GM12891 (cell line): ENCODE data around the gene ITPA.

Source experiments
- DNase-seq: peaks from one replicate; pipeline ENCODE4 v3.0.0; 2011; ENCODE audit warnings: low spot score; ENCODE audit not compliant: insufficient read length
- FAIRE-seq: peaks from 2 replicates; lab custom pipeline; 2011; peaks lifted over from hg19 to GRCh38; lab: Jason Lieb, UNC
- PAX5 ChIP-seq: IDR thresholded peaks from 2 replicates; pipeline ENCODE4 v1.6.1; 2011; ENCODE audit warnings: low read length, moderate library complexity, mild to moderate bottlenecking; ENCODE audit not compliant: insufficient read depth, severe bottlenecking
- POLR2A ChIP-seq: IDR thresholded peaks from 2 replicates; pipeline ENCODE4 v1.6.1; 2011; ENCODE audit warnings: low read depth, low read length, control low read depth
- POLR2AphosphoS5 ChIP-seq: IDR thresholded peaks from 2 replicates; pipeline ENCODE4 v1.6.1; 2011; ENCODE audit warnings: low read depth, low read length, control low read depth
- POU2F2 ChIP-seq: IDR thresholded peaks from 2 replicates; pipeline ENCODE4 v1.6.1; 2011; ENCODE audit warnings: low read depth, mild to moderate bottlenecking, control low read depth, low read length, moderate library complexity
- SPI1 ChIP-seq: IDR thresholded peaks from 2 replicates; pipeline ENCODE4 v1.6.1; 2011; ENCODE audit warnings: low read depth, low read length, control low read depth
- TAF1 ChIP-seq: IDR thresholded peaks from 2 replicates; pipeline ENCODE4 v1.6.1; 2011; ENCODE audit warnings: low read depth, low read length, control low read depth

ITPA gene

DNA sequence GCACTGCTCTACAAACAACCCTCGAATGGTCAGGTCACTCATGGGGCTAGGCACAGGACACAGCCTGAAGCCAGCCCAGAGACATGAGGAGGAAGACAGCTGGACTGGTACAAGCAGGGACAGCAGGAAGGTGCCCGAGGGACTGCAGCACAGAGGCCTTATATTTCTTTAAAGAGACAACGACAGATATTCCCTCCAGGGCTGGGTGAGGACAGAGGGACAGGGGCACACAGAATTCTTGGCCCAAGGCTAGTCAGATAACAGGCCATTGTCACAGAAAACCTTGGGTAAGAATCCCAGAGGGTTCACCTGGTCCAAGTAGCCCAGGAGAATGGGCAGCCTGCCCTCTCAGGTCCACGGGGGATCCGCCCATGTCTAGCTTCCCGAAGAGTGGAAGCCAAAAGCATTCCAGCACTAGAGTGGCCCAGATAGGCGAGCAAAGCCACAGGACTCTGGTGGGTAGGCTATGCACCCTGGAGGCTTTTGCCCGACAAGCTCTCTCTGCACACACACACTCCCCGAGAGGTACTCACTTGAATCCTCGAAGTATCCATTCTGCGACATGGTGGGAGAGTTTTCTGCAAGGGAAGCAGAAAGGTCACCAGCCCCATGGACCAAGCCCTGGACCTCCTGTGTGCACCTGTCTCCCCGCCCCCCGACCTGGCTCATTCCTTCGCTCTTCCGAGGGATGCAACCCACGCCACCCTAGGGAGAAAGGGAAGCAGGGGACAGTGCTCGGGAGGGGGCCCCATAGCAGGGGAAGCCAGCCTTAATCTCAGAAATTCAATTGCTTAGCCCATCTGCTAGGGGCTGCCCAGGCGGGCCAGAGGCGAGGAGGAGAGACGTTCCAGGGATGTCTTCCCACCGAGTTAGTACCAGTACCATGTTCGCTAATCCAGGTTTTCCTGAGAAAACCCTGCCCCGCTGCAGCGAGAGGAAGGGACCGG, 28.0 kb downstream of the ITPA start:
- FAIRE-seq: no peak
- DNase-seq: no peak
- TF ChIP-seq TAF1: no peak
- TF ChIP-seq POLR2AphosphoS5: no peak
- no peak for TF ChIP-seq POU2F2
- no peak for TF ChIP-seq POLR2A
- TF ChIP-seq PAX5: no peak
- no peak for TF ChIP-seq SPI1

GRCh38 chr20:3237958-3238615, 28.8 kb downstream of the ITPA start:
- no peak for TF ChIP-seq PAX5
- no peak for TF ChIP-seq TAF1
- TF ChIP-seq SPI1: no peak
- no peak for TF ChIP-seq POLR2A
- TF ChIP-seq POLR2AphosphoS5: no peak
- no peak for TF ChIP-seq POU2F2
- DNase-seq (no peak), FAIRE-seq (no peak)

- DNase-seq (peak; percentile 84), FAIRE-seq (no peak)
- TF ChIP-seq TAF1: no peak
- no peak for TF ChIP-seq POLR2A
- no peak for TF ChIP-seq SPI1
- TF ChIP-seq POLR2AphosphoS5: no peak
- no peak for TF ChIP-seq POU2F2
- no peak for TF ChIP-seq PAX5
Measured at GRCh38 chr20:3238616-3239025, 29.3 kb downstream of the ITPA start.

GRCh38 chr20:3239026-3239866, 29.9 kb downstream of the ITPA start, which contains the start of gene SLC4A11:
TSS of gene SLC4A11 (minus strand) at chr20:3239190. CDS start at chr20:3239137, 53 bp downstream.
- TF ChIP-seq PAX5 (no peak), POLR2A (no peak), POLR2AphosphoS5 (no peak), TAF1 (no peak), SPI1 (no peak), POU2F2 (no peak)
- peak; percentile 91 for DNase-seq
- FAIRE-seq: peak; percentile 64

DNA sequence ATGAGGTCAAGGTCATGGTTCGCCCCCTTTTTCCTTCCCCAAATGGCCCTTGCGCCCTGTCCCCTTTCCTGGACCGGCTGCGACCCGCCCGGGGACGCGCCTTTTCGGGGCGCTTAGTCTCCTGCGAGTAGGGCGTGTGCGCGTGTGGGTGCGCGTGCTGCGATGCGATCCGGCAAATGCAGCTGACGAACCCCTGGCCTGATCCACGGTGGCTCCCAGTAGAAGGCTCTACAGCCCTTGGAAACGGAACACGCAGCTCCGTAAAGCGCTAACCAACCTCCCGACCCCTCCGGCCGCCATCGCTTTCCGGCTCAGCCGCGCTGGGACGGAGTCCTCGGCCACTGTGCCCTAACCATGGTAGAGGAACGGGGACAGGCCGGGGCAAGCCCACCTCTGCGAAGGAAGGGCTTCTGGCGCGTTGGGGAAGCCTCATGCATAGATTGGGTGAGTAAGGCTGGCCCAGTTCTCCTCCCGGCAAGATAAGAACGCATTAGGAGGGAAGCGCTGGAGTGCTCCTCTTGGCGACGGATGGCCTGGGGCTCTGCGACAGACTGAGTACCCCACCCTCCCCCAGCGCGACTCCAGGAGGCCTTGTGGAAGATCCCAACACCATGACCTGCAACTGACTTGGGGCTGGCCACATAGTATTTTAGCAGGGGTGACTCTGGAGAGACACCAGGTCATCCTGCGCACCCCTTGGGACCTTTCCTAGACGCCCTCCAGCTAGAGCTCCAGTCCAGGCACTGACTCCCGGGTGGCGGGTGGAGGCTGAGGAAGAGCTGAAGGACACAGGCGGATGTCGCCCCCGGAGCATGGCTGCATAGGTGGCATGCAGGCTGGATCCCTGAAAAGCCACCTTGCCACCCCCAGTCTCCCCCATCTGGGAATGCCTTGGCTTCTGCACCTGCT, 30.8 kb downstream of the ITPA start:
- DNase-seq (no peak), FAIRE-seq (no peak)
- TF ChIP-seq TAF1 (no peak), POLR2A (no peak), SPI1 (no peak), POLR2AphosphoS5 (no peak), POU2F2 (no peak), PAX5 (no peak)

DNA sequence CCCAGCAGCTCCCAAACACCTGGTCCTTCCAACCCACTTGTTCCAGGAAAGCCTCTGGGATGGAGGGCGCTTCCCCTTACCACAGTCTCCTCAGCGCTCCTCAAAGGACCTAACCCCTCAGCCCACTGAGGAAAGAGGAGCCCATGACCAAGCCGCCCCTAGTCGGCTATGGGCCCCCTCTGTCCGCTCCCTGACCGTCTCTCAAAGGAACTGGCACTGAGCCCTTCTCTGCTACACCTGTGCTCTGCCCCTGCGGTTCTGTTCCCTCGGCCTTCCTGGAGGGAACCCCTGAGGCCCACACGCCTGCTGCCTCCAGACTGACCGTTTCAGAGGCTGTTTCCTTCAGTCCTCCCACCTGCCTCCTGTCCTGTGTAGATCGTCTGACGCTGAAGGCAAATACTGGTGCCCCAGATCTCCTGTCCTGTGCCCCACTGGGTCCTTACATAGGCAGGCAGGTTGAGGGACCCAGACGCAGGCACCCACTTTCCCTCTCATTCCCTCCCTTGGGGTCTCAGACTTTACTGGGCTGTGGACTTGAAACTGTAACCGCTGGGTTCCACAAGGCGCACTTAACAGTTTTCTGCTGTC, 31.6 kb downstream of the ITPA start:
- TF ChIP-seq POLR2AphosphoS5 (no peak), PAX5 (no peak), POLR2A (no peak), SPI1 (no peak), POU2F2 (no peak), TAF1 (no peak)
- DNase-seq (no peak), FAIRE-seq (no peak)

GRCh38 chr20:3242172-3242692, 32.9 kb downstream of the ITPA start:
- FAIRE-seq: no peak
- no peak for TF ChIP-seq POLR2A
- TF ChIP-seq TAF1: no peak
- TF ChIP-seq POU2F2: no peak
- DNase-seq: no peak
